OCI-M2 (cell line): ENCODE measurements around the gene CHRNB2.

Experiments
- DNase-seq: peaks from one replicate; lab custom pipeline; 2025; ENCODE audit not compliant: unreplicated experiment; lab: John Stamatoyannopoulos, UW

The CHRNB2 gene

DNA sequence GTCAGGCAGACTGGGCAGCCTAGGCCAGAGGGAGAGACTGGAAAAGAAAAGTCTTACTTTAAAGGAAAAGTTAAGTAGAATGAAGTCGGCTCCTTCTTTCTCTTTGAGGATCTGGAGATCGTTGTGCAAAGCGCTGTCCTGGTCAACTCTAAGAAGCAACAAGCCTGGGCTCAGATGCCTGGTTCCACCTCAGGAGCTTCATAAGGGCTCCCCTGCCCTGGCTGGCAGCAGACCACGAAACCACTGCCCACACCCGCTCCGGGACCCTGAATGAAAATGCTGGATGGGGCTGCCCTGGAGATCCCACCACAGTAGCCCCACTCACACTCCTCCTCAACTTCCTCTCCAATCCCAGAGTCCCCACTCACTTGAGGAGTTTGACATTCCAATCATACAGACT is 15.5 kb upstream of the CHRNB2 start:
- no peak for DNase-seq

DNA sequence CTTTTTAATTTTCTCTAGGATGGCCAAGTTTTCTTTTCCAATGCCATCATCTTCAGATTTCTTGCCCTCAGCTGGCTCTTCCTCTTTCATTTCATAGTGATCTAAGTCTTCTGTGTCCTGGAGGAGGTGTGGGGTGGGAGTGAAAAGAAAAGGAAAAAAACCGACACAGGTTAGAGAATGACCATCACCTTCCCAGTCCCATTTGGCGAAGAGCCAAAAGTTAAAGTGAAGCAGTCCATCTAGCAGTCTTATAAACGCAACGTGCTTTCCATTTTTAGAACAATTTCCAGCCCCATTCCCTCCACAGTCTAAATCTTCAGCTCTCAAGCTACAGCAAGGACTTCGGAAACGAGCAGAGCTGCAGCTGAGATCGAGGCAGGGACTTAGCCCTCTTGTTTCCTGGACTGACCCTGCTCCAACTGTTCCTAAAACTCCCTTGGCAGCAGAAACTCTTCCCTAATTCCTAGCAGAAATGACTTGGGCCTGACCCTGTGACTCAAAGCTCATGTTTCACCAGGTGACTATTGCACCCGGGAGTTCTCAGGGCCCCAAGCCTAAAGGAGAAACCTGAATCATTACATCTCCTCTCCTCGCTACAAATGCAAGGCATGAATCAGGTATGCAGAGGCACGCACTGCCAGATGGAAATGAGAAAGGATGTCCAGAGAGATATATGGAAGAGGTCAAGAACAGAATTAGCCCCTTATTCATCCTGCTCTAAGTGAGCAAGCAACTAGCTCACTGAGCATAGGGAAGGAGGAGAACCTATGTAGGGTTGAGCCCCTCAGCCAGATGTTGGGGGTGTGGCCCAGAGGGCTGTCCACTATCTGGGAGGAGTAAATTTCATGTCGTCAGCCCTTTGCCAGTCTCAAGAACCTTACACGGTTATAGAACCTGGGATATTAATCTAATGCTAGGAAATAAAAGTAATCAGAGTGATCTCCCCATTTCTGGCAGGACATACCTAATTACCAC is 14.2 kb upstream of the CHRNB2 start:
- no peak for DNase-seq

DNA sequence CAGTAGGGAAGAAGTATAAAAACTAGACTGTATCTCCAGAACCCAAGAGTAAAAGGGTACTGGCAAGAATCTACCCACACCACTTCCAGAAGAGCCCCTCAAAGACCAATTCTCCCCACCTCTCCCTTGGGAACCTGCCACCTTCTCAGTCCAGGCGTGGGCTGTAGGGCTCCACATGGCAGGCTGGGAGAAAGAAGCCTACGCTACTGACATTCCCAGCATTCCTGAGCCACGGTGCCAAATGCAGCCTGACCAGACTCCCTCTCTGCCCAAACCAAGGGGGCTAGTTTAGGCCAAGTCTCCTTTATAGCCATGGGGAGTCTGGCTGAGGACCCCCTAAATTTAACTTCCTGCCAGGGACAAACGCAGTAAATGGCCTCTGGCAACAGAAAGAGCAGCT is 11.2 kb upstream of the CHRNB2 start:
- DNase-seq, result no peak

DNA sequence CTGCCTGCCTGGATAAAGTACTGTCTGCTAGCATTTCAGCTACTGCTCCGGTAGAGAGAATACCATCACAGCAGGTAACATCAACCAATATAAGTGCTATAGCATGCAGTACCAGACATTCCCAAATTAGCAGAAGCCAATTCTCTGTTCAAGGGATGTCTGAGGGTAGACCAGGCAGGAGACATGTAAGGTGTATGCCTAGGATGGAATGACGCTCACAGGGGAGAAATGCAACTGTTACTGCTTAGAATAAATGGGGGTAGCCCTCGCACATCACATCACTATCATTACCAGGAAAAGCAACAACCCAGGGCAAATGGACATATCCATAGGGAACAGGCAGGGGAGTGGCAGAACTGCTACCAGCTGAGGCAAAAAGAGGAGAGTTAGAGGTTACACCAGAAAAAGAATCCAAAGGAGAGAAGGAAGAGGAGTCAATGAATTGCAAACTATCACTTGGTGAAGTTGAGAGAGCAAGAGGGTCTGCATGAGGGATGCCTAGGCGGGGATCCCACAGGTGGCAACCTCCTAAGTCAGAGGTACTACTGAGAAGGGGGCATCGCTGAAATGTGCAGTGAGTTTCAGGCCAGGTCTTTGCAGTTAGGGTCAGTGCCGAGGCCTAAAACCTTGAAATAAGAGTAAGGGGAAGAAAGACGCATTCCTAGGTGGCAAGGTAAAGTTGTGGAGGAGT is 10.2 kb upstream of the CHRNB2 start:
- DNase-seq, result no peak

DNA sequence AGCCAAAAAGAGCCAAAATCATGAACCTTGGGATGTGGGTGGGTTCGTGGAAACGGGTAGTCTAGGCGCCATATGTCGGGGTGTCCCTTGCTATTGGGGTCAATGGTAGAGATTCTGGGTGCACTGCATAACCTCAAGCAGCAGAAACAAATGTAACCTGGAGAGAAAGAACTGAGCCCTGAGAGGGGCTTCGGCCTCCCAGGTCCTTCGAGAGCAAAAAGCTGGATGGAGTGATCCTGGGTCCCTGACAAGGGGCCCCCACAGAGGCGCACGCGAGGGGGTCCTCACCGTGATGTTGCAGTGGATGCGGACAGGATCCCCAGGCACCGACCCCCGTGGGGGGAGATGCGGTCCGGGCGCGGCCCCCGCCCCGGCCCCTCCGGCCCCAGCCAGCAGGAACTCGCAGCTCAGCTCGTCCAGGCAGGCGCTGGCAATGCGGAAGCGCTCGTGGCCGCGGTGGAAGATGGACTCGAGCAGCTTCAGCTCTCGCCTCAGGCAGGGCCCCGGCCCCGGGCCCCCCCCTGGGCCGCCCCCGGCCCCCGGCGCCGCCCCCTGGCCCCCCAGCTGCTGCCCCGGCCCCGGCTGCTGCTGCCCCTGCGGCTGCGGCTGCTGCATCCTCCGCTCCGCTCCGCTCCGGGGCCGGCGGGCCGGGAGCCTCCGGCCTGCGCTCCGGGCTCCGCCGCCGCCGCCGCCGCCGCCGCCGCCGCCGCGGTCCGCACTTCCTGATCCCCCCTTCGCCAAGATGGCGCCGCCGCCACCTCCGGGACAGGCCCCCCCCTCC is 9.4 kb upstream of the CHRNB2 start, which contains the start of gene UBE2Q1:
UBE2Q1 (minus strand) TSS at position 724 of the 781 bp plus-strand sequence; CDS start at position 615, 109 bp downstream.
- DNase-seq, result no peak

DNA sequence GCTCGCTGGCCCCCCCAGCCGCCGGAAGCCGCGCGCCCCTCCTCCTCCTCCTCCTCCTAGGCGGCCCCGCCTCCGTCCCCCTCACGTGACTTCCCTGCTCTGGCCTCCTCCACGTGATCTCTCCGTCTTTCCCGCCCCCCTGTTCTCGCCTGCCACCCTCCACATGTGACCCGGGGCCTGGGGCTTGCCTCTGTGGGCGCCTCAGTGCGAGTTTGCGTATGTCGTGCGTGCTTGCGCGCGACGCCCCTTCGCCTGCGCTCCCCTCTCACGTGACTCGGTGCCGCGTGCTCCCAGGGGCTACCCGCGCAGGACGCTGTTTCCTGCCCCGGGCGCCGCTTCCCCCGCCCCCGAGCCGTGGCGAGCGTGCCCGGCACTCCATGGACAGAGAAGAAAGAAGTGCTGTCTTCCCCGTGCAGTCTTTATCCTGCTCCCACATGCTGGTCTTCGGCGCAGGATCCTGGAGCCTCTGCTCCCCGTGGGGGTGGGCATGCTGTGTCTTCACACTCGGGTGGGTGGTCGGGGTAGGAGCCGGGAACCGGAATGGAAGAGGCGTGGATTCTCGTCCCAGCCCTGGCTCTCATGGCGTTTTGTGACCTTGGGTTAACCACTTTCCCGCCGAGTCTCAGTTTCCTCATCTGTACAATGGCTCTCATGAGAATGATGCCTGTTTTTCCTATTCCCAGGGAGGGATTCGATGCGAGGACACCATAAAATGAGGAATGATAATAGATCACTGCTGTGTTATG is 8.7 kb upstream of the CHRNB2 start:
- DNase-seq, result peak; percentile 26

DNA sequence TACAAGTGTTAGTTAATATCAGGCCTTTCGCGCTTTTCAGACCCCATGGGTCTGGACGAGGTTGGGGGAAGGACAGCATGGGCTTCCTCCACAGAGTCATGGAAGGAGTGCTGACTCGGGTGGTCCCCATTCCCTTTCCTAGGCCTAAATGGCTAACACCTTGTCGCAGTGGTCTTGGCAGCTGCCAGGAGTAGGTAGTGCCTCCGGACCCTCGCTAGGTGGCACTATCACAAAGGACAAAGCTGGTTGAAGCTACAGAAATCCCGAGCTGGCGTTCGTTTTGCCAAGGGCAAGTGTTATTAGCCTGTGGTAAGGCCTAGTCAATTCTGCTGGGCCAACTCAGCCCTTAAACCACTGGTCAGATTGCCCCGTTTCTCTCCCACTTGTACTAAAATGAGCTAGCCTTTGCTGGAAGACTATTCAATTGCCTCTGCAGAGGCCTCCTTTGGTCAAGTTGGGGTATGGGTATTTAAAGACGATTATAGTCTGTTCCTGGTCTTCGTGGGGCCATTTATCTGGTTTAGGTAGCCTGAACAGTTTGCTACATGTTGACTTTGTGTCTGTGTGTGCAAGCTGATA is 8.0 kb upstream of the CHRNB2 start:
- DNase-seq, result peak; percentile 70

DNA sequence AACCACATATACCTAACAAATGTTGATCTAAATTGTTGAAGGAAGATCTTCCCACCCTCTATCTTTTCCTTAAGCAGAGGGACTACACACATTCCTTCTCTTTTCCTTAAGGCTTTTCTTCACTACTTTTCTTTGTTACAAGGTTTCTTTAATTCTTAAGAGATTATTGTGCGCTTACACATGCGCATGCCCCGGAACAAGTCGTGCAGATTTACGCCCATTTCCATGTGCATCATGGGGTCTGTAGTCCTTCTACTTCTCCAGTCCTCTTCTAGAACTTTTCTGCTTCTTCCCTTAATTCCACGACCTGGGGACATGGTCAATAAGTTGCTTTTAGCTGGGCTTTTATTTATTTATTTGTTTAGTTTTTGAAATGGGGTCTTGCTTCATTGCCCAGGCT is 1.7 kb upstream of the CHRNB2 start:
- DNase-seq, result no peak

DNA sequence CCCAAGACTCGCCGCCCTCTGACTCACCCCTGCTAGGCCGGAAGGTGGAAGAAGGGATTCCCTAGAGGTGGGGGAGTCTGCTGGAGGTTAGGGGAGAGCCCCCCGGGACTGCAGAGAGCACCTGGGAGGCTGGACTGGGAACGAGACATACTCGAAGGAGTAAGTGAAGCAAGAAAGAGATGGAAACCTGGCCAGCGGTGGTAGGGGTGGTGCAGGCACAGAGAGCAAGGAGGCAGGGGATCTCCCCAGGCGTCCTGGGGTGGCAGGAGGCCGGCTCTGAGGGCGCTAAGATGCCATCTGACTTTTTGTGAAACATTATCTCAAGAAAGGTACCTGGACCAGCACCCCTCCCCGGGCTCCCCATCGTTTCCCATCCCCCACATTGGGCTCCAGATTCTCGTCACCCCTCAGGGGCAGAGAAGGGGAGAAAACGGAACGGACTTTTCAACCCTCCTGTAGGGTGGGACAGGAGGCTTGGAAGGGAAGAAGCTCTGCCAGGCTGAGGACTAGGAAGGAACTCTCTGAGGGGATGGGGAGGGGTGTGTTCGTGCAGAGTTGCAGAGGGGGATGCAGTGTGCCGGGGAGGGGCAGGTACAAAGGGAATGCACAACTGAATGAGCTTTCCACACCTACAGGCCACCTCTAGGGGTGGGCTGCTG is 708 bp downstream of the CHRNB2 start:
- DNase-seq, result no peak

DNA sequence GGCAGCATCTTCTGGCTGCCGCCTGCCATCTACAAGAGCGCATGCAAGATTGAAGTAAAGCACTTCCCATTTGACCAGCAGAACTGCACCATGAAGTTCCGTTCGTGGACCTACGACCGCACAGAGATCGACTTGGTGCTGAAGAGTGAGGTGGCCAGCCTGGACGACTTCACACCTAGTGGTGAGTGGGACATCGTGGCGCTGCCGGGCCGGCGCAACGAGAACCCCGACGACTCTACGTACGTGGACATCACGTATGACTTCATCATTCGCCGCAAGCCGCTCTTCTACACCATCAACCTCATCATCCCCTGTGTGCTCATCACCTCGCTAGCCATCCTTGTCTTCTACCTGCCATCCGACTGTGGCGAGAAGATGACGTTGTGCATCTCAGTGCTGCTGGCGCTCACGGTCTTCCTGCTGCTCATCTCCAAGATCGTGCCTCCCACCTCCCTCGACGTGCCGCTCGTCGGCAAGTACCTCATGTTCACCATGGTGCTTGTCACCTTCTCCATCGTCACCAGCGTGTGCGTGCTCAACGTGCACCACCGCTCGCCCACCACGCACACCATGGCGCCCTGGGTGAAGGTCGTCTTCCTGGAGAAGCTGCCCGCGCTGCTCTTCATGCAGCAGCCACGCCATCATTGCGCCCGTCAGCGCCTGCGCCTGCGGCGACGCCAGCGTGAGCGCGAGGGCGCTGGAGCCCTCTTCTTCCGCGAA is 3.8 kb downstream of the CHRNB2 start:
- no peak for DNase-seq

DNA sequence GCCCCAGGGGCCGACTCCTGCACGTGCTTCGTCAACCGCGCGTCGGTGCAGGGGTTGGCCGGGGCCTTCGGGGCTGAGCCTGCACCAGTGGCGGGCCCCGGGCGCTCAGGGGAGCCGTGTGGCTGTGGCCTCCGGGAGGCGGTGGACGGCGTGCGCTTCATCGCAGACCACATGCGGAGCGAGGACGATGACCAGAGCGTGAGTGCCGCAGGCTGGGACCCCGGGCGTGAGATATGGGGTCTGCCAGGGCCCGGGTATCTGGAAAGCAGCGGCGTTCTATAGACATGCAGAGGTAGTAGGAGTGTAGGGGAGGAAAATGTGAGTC is 4.3 kb downstream of the CHRNB2 start:
- DNase-seq, result no peak

DNA sequence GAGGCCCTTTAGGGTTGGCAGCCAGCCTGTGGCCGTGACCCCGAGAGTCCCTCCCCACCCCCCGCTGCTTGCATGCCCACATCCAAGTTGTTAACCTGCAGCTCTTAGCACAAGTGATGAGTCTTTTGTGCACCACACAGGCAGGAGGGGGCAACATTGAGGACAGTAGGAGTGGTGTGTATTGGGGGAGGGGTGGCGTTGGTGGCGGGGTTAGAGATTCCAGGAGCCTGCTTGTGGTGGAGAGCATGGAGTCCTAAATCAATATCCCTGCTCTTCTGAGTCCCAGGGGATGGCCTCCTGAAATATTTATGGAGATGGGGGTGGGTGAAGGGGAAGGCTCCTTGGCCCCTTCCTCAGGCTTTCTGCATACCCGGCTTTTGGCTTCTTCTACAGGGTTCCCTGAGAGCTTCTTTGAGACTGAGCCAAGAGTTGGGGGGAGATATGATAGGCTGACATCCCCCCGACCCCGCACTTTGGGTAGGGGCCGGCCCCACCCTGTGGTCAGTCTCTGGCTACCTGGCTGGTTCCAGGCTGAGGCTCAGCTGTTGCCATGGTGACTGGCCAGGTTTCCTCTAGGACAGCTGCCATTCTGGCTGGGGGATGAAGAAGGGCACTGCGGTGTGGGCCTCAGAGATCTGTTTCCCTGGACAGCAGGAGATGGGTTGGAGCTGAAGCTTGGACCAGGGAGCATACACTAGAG is 5.0 kb downstream of the CHRNB2 start:
- no peak for DNase-seq

DNA sequence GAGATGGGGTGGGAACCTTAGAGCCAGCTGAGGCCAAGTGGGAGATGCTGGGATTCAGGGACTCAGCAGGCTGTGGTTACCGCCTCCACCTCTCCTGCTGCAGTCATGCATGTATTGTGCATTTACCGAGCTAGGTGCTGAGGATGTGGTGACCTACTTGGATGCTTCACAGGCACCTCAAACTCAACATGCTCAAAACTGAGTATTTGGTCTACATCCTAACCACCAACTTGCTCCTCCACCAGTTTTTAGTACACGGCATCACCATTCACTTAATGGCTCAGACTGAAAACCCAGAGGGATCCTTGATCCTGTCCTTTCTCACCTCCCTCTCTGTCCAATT is 5.6 kb downstream of the CHRNB2 start:
- no peak for DNase-seq

DNA sequence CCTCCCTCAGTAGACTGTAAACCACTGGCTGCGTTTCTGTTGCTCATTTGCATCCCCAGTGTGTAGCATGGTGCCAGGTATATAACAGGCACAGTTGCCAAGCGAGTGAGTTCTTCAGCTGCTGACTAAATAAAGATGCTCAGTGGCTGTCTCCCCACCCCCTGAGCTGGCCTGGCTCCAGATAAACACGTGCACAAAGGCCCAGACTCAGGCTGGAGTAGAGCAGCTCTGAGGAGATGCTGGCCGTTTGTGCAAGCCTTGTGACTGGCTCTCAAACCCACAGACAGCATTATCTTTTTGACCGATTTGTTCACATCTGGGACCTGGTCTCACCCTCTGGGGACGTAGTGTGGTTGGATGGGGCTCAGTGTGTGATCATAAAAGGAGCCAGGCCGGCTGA is 7.1 kb downstream of the CHRNB2 start:
- no peak for DNase-seq

DNA sequence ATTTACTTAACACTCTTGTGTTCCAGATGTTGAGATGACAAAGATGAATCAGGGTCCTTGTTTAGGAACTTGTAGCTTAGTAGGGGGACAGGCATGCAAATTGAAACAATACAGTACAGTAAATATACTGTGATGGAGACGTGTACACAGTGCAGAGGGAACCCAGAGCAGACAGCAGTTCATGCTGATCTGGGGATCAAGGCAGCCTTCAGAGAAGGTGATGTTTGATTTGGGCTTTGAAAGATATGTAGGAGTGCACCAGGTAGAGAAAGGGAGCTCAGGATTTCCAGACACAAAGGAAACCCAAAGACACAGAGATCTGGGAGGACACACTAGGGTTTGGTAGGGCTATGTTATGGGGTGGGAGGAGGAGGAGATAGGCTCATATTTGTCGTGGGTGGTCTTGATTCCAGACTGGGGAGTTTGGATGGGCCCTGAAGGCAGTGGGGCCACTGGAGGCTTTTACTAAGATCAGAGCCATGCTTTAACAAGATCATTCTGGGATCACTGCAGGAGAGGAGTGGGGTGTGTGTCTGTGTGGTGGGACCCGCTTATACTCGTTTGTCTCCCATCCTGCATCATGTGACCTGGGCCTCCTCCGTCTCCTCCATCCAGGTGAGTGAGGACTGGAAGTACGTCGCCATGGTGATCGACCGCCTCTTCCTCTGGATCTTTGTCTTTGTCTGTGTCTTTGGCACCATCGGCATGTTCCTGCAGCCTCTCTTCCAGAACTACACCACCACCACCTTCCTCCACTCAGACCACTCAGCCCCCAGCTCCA is 7.8 kb downstream of the CHRNB2 start:
- DNase-seq, result no peak

DNA sequence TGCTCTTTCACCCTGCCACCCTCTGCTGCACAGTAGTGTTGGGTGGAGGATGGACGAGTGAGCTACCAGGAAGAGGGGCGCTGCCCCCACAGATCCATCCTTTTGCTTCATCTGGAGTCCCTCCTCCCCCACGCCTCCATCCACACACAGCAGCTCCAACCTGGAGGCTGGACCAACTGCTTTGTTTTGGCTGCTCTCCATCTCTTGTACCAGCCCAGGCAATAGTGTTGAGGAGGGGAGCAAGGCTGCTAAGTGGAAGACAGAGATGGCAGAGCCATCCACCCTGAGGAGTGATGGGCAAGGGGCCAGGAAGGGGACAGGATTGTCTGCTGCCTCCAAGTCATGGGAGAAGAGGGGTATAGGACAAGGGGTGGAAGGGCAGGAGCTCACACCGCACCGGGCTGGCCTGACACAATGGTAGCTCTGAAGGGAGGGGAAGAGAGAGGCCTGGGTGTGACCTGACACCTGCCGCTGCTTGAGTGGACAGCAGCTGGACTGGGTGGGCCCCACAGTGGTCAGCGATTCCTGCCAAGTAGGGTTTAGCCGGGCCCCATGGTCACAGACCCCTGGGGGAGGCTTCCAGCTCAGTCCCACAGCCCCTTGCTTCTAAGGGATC is 8.5 kb downstream of the CHRNB2 start:
- no peak for DNase-seq

DNA sequence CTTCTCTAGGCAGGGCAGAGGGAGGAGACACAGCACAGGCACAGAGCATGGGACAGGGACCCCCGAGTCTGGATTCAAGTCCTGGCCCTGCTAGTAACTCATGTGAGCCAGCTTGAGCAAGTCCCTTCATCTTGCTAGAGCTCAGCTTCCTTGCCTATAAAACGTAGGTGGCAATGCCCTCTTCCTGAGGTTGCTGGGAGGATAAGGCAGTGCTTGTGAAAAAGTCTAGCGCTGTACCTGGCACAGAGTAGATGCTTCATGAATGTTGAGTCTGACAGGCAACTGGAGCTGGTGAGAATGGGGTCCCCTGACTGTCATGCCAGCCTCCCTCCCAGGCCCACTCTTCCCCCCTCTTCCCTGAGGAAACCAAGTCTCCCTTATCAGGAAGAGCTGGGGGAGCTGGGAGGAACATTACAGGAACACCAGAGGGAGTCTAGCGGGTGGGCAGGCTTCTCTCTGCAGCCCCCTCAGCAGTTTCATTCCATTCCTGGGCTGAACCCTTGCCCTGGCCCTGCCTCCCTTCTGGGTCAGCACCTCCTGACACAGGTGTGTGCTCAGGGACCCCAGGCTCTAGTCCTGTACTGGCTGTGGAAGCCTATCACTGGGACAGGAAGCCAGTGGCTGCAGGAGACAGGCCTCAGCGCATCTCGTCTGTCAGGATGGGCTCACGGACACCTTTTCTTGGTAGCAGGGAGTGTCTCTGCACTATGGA is 9.9 kb downstream of the CHRNB2 start:
- DNase-seq, result no peak
